CD4-positive, CD25-positive, alpha-beta regulatory T cell (primary cell): ENCODE measurements around the gene ABCA8. TPM values are rescaled to one million over a fixed set of nuclear protein-coding genes. Genes with fewer than 3 reads are reported as not detected.

ENCODE experiments used
- ATAC-seq, 2 donors: fragments of 150-1000 bp; cut with Tn5 transposase; one replicate each; pipeline ENCODE4 v1.10.0; 2021; ENCODE audit warnings: low read depth in 2 of 2, moderate number of reproducible peaks in 2 of 2, moderate library complexity in 1 of 2
- DNase-seq, 3 donors: peaks; one replicate each; pipeline versions ENCODE4 v3.0.0 to v3.0.0-alpha.2; 2012 to 2022; ENCODE audit warnings: mixed read lengths in 1 of 3
- H3K27ac ChIP-seq: one replicate; pipeline ENCODE4 v1.7.0; 2013; ENCODE audit warnings: mild to moderate bottlenecking, low read length; ENCODE audit not compliant: insufficient read depth, poor library complexity, severe bottlenecking
- H3K27me3 ChIP-seq: one replicate; pipeline ENCODE4 v1.7.0; 2013; ENCODE audit warnings: low read length; ENCODE audit not compliant: control insufficient read depth, insufficient read depth
- H3K36me3 ChIP-seq: one replicate; pipeline ENCODE4 v1.7.0; 2013; ENCODE audit warnings: mild to moderate bottlenecking, low read length, moderate library complexity; ENCODE audit not compliant: control insufficient read depth, insufficient read depth
- H3K4me1 ChIP-seq: 2 replicates; pipeline ENCODE4 v1.7.0; 2013; ENCODE audit warnings: mild to moderate bottlenecking, low read length; ENCODE audit not compliant: insufficient read depth, control insufficient read depth, poor library complexity, severe bottlenecking
- H3K4me3 ChIP-seq: one replicate; pipeline ENCODE4 v1.7.0; 2013; ENCODE audit warnings: low read depth, mild to moderate bottlenecking, low read length, moderate library complexity
- H3K9me3 ChIP-seq, 2 experiments: 1 replicate in 1 of 2; 2 replicates in 1 of 2; pipeline ENCODE4 v1.7.0; 2013; ENCODE audit warnings: low read length in 2 of 2, mild to moderate bottlenecking in 1 of 2, moderate library complexity in 1 of 2; ENCODE audit not compliant: control insufficient read depth in 2 of 2
- H3K27ac Mint-ChIP-seq, 3 donors: one replicate each; pipeline ENCODE4 v1.8.0; 2020 to 2022; ENCODE audit warnings: mild to moderate bottlenecking in 3 of 3, mixed read lengths in 3 of 3, moderate library complexity in 2 of 3
- H3K27me3 Mint-ChIP-seq: one replicate; pipeline ENCODE4 v1.8.0; 2022; ENCODE audit warnings: mild to moderate bottlenecking, mixed read lengths
- H3K36me3 Mint-ChIP-seq: one replicate; pipeline ENCODE4 v1.8.0; 2020; ENCODE audit warnings: mixed read lengths
- H3K4me1 Mint-ChIP-seq, 4 donors: one replicate each; pipeline ENCODE4 v1.8.0; 2020 to 2022; ENCODE audit warnings: mixed read lengths in 4 of 4, mild to moderate bottlenecking in 1 of 4
- H3K4me3 Mint-ChIP-seq, 4 donors: one replicate each; pipeline ENCODE4 v1.8.0; 2020 to 2022; ENCODE audit warnings: mild to moderate bottlenecking in 4 of 4, mixed read lengths in 4 of 4, moderate library complexity in 3 of 4
- H3K9me3 Mint-ChIP-seq, 7 donors: one replicate each; pipeline ENCODE4 v1.8.0; 2020 to 2022; ENCODE audit warnings: mixed read lengths in 7 of 7, mild to moderate bottlenecking in 3 of 7, moderate library complexity in 2 of 7
- polyA plus RNA-seq, 4 donors: library from polyadenylated mRNA; unstranded; fragments of 300-500 nt; fragmentation: Illumina TruSeq; gene quantifications; one replicate each; pipeline ENCODE4 v1.2.3, GENCODE V29; 2021
- total RNA-seq: library from RNA; stranded (reverse); gene quantifications from one replicate; pipeline ENCODE4 v1.2.3, GENCODE V29; 2022

Gene ABCA8
- total and polyA plus RNA-seq, 5 donors from 2014 or later = not detected

DNA sequence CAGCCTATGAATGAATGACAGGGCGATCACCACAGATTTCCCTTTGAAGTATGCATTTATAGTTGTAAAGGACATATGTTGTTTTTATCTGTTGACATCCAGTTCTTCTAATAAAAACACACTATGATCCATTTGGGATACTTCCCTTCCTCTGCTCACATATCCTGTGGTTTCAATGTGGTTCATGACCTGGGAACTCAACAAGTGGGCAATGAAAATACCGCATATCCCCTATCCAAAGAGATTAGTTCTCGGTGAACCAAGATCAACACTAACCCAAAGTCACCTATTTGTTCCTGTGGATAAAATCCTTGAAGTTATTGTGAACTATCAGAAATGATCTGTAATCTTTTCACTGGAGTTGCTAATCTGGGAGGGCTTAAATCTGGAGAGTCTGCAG lies 16.0 kb downstream of the ABCA8 start:
- Mint-ChIP-seq H3K4me3 (no peak overlapping the region), H3K4me1 (no peaks in the 10 kb centered on the region), H3K27ac (no peak overlapping the region), H3K27me3 (peaks cover 13% of the 10 kb centered on the region), H3K9me3 (peaks cover 0 to 2% (median 0%) of the 10 kb centered on the region in 7 donors), H3K36me3 (no peaks in the 10 kb centered on the region)
- H3K36me3 ChIP-seq = no peaks in the 10 kb centered on the region
- DNase-seq (no peak), ATAC-seq (no peak)
- no peaks in the 10 kb centered on the region for H3K4me1 ChIP-seq
- no peak overlapping the region for H3K27ac ChIP-seq
- H3K27me3 ChIP-seq = no peaks in the 10 kb centered on the region
- no peak overlapping the region for H3K4me3 ChIP-seq
- no peaks in the 10 kb centered on the region for H3K9me3 ChIP-seq

GRCh38 chr17:68937890-68938514 lies 17.2 kb downstream of the ABCA8 start:
- Histone ChIP-seq H3K9me3 (no peaks in the 10 kb centered on the region), H3K4me3 (no peak overlapping the region), H3K27me3 (no peaks in the 10 kb centered on the region), H3K4me1 (no peaks in the 10 kb centered on the region), H3K36me3 (no peaks in the 10 kb centered on the region), H3K27ac (no peak overlapping the region)
- no peaks in the 10 kb centered on the region for H3K4me1 Mint-ChIP-seq
- DNase-seq (no peak), ATAC-seq (no peak)
- peaks cover 13% of the 10 kb centered on the region for H3K27me3 Mint-ChIP-seq
- no peak overlapping the region for H3K4me3 Mint-ChIP-seq
- no peak overlapping the region for H3K27ac Mint-ChIP-seq
- H3K36me3 Mint-ChIP-seq = no peaks in the 10 kb centered on the region
- peaks cover 0 to 2% (median 0%) of the 10 kb centered on the region in 7 donors for H3K9me3 Mint-ChIP-seq

DNA sequence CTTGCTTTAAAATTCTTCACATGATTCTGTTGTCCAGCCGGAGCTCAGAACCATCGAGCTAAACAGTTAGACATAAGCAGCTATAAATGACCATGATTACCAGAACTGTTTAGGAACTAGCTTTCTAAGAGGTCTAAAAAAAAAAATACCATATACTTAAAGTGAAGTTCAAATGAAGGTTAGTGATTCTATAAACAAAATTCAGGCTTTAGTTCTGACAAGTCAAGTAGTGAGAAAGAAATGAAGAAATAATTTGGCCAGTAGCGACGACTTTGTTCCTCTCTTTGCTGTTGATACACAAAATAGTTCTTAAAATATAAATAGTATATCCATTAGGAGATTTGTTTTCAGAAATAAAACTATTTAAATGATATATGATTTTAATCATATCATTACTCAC lies 27.7 kb downstream of the ABCA8 start:
- H3K9me3 ChIP-seq = no peaks in the 10 kb centered on the region
- DNase-seq (no peak), ATAC-seq (no peak)
- no peaks in the 10 kb centered on the region for H3K27me3 ChIP-seq
- H3K4me3 ChIP-seq = no peak overlapping the region
- H3K27ac Mint-ChIP-seq = no peak overlapping the region
- H3K4me3 Mint-ChIP-seq = no peak overlapping the region
- H3K4me1 ChIP-seq = no peaks in the 10 kb centered on the region
- H3K4me1 Mint-ChIP-seq = no peaks in the 10 kb centered on the region
- no peaks in the 10 kb centered on the region for H3K36me3 Mint-ChIP-seq
- H3K36me3 ChIP-seq = no peaks in the 10 kb centered on the region
- H3K9me3 Mint-ChIP-seq = peaks cover 0 to 2% (median 0%) of the 10 kb centered on the region in 7 donors
- H3K27me3 Mint-ChIP-seq = peaks cover 7% of the 10 kb centered on the region
- H3K27ac ChIP-seq = no peak overlapping the region

GRCh38 chr17:68924793-68925720 lies 30.1 kb downstream of the ABCA8 start:
- Mint-ChIP-seq H3K27me3 (peaks cover 7% of the 10 kb centered on the region), H3K4me1 (no peaks in the 10 kb centered on the region), H3K4me3 (no peak overlapping the region), H3K27ac (no peak overlapping the region), H3K9me3 (peaks cover 0 to 2% (median 0%) of the 10 kb centered on the region in 7 donors), H3K36me3 (no peaks in the 10 kb centered on the region)
- H3K27me3 ChIP-seq = no peaks in the 10 kb centered on the region
- DNase-seq (no peak), ATAC-seq (no peak)
- H3K9me3 ChIP-seq = no peaks in the 10 kb centered on the region
- no peak overlapping the region for H3K4me3 ChIP-seq
- H3K27ac ChIP-seq = no peak overlapping the region
- no peaks in the 10 kb centered on the region for H3K36me3 ChIP-seq
- no peaks in the 10 kb centered on the region for H3K4me1 ChIP-seq

DNA sequence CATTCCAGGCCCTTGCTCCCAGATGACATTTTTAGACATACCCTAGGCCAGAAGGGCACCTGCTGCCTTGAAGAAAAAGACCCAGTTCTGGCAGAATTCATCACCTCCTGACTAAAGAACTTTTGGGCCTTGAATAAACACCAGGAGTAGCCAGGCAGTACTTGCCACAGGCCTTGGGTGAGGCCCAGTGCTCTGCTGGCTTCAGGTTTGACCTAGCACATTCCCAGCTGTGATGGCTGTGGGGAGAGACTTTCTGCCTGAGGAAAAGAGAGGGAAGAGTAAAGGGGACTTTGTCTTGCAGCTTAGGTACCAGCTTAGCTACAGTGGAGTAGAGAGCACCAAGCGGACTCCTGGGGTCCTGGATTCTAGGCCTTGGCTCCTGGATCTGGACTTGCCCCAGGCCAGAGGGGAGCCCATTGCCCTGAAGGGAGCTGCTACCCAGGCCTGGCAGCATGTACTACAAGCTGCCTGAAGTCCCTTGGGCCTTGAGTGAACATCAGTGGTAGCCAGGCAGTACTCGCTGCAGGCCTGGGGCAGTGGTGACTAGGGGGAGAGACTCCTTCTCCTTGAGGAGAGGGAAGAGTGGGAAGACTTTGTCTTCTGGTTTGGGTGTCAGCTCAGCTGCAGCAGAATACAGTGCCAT lies 44.3 kb downstream of the ABCA8 start:
- no peak for DNase-seq

DNA sequence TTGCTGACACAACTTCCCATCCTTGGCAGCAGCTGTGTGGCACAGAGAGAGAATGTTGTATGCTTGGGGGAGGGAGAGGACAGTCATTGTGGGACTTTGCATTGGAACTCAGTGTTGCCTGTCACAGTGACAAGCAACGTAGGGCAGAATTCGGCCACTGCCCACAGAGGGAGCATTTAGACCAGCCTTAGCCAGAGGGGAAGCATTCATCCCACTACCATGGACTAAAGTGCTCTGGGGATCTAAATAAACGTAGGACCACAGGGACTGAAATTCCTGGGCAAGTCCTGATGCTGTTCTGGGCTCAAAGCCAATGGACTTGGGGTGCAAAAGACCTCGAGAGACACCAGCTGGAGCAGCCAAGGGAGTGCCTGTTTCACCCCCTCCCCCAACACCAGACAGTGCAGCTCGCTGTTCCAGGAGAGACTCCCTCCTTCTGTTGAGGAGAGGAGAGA lies 44.9 kb downstream of the ABCA8 start:
- Histone ChIP-seq H3K9me3 (no peaks in the 10 kb centered on the region), H3K36me3 (no peaks in the 10 kb centered on the region), H3K27me3 (no peaks in the 10 kb centered on the region), H3K4me3 (no peak overlapping the region), H3K27ac (no peak overlapping the region), H3K4me1 (no peaks in the 10 kb centered on the region)
- Mint-ChIP-seq H3K27ac (no peak overlapping the region), H3K36me3 (no peaks in the 10 kb centered on the region), H3K4me1 (no peaks in the 10 kb centered on the region), H3K27me3 (peaks cover 6% of the 10 kb centered on the region), H3K4me3 (no peak overlapping the region), H3K9me3 (peaks cover 0 to 4% (median 3%) of the 10 kb centered on the region in 7 donors)
- ATAC-seq (no peak), DNase-seq (no peak)

More for the DNA sequence above, 44.3 kb downstream of the ABCA8 start:
- Histone ChIP-seq H3K4me1 (no peaks in the 10 kb centered on the region), H3K9me3 (no peaks in the 10 kb centered on the region), H3K4me3 (no peak overlapping the region), H3K36me3 (no peaks in the 10 kb centered on the region), H3K27ac (no peak overlapping the region), H3K27me3 (no peaks in the 10 kb centered on the region)
- Mint-ChIP-seq H3K27ac (no peak overlapping the region), H3K27me3 (peaks cover 6% of the 10 kb centered on the region), H3K36me3 (no peaks in the 10 kb centered on the region), H3K4me3 (no peak overlapping the region), H3K9me3 (peaks cover 0 to 5% (median 3%) of the 10 kb centered on the region in 7 donors), H3K4me1 (no peaks in the 10 kb centered on the region)
- no peak for ATAC-seq

DNA sequence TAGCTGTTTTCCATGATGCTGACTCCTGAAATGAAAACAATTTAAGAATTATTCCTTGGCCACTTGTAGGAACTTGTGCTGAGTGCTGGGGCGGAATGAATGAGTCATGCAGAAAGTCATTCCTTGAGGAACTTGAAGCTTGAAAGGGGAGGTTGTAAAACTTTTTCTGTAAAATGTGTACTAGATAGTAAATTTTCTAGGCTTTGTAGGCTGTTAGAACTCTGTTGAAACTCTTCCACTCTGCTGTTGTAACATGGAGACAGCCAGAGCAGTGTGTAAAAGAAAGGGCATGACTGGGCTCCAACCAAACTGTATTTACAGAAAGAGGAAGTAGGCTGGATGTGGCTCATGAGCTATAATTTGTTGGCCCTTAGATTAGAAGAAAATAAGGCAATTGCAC lies 46.1 kb downstream of the ABCA8 start:
- H3K27ac Mint-ChIP-seq = no peak overlapping the region
- Histone ChIP-seq H3K4me3 (no peak overlapping the region), H3K36me3 (no peaks in the 10 kb centered on the region), H3K9me3 (no peaks in the 10 kb centered on the region), H3K27ac (no peak overlapping the region), H3K27me3 (no peaks in the 10 kb centered on the region), H3K4me1 (no peaks in the 10 kb centered on the region)
- no peaks in the 10 kb centered on the region for H3K36me3 Mint-ChIP-seq
- H3K4me3 Mint-ChIP-seq = no peak overlapping the region
- ATAC-seq = no peak
- H3K27me3 Mint-ChIP-seq = peaks cover 6% of the 10 kb centered on the region
- H3K4me1 Mint-ChIP-seq = no peaks in the 10 kb centered on the region
- no peak for DNase-seq
- H3K9me3 Mint-ChIP-seq = peaks cover 0 to 3% (median 0%) of the 10 kb centered on the region in 7 donors
